GM21390 (cell line): Measurements from ENCODE around the gene ESM1.

Experiments
- ATAC-seq: cut with Tn5 transposase; IDR thresholded peaks from one replicate; pipeline ENCODE4 v1.9.1; 2021; ENCODE audit not compliant: unreplicated experiment

ESM1 gene

GRCh38 chr5:54986269-54986654, 869 bp upstream of the ESM1 start:
- no peak for ATAC-seq

DNA sequence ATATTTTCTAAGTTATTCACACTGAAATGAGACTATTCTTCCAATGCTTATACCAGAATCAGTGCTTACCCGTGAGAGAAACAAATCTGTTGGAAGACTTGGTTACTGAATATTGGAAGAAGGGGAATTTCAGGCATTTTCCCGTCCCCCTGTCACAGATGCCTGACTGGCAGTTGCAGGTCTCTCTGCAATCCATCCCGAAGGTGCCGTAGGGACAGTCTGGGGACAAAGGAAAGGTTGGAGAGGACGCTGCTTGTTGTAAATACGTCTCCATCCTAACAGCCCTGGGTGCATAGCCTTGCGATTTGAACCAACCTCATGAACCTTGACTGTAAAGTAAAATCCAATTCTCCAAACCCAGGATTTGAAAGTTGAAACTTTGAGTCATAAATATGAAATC, 3.5 kb downstream of the ESM1 start:
- no peak for ATAC-seq

GRCh38 chr5:54975701-54976100, 9.7 kb downstream of the ESM1 start:
- ATAC-seq = no peak

GRCh38 chr5:54969856-54970828, 15.3 kb downstream of the ESM1 start:
- ATAC-seq = no peak

DNA sequence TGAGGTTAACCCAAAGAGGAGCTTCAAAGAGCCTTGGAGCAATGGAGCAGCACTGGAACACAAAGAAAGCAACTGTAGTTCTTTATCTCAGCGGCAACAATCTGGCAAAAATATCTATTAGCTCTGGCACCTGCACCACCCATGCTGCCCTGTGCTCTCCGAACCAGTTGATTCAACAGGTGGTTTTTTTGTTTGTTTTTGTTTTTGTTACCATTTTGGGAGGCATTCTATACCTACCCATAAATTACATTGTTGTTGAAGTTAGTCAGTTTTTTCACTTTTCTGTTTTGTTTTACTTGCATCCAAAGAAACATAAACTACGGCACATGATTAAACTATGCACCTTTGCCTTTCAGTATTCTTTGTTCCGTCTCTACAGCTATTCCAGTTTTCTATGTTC, 16.2 kb downstream of the ESM1 start:
- no peak for ATAC-seq

GRCh38 chr5:54965806-54966205, 19.6 kb downstream of the ESM1 start:
- ATAC-seq = no peak

DNA sequence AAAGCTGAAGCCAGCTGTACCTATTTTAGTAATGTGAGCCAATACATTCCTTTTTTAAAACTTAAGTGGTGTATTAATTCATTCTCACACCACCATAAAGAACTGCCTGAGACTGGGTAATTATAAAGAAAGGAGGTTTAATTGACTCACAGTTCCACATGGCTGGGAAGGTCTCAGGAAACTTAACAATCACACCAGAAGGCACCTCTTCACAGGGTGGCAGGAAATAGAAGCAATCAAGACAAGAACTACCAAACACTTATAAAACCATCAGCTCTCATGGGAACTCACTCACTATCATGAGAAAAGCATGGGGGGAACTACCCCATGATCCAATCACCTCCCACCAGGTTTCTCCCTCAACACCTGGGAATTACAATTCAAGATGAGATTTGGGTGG, 21.0 kb downstream of the ESM1 start:
- no peak for ATAC-seq

DNA sequence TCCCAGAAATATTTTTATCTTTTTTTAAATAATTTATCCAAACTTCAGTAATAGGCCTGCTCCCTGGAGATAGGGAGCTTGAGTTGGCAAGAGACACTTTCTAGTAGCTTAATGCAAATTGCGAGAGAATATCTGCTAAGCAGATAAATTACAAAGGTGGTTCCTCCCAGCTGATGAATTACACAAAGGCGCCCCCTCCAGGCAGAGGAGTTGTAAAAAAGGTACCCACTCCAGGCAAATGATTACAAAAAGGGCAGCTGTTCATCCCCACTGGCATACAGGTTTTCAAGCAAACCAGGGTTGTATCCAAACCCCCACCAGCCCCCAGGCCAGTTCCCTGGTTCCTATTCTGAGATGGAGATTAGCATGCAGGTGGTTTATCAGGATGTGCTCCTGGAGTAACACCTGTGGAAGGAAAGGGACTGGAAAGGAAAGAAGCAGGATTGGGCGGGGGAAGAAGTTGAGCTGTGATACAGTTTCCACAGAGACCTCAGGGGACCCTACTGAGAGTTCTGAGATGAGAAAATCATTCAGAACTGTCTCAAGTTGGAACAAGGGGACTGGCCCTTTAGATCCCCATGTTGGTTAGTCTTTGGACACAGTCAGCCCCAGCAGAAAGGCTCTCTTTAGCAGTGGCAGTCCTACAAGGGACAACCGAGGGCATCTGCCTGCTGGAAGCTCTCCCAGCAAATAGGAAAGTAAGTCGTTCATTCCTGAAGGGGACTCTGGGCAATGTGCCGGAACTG, 25.5 kb downstream of the ESM1 start:
- no peak for ATAC-seq

GRCh38 chr5:54956922-54957321, 28.5 kb downstream of the ESM1 start:
- ATAC-seq = no peak

GRCh38 chr5:54947187-54947586, 38.2 kb downstream of the ESM1 start:
- no peak for ATAC-seq

GRCh38 chr5:54946306-54946819, 39.0 kb downstream of the ESM1 start:
- ATAC-seq = no peak

- no peak for ATAC-seq
These were observed 41.0 kb downstream of the ESM1 start for GRCh38 chr5:54944364-54944763.

- ATAC-seq = no peak
These were observed 43.2 kb downstream of the ESM1 start for GRCh38 chr5:54942064-54942778.

GRCh38 chr5:54936201-54936600, 49.2 kb downstream of the ESM1 start:
- ATAC-seq = no peak

- no peak for ATAC-seq
These were observed 52.6 kb downstream of the ESM1 start for GRCh38 chr5:54932789-54933188.

GRCh38 chr5:54930736-54931135, 54.7 kb downstream of the ESM1 start:
- no peak for ATAC-seq
